Measurements from ENCODE around the gene SUCLA2. TPM values are rescaled to one million over a fixed set of nuclear protein-coding genes. Genes with fewer than 3 reads are reported as not detected.

The SUCLA2 gene
- total RNA-seq, 2 donors from 2014 or later: 60.5 to 71.4 TPM

DNA sequence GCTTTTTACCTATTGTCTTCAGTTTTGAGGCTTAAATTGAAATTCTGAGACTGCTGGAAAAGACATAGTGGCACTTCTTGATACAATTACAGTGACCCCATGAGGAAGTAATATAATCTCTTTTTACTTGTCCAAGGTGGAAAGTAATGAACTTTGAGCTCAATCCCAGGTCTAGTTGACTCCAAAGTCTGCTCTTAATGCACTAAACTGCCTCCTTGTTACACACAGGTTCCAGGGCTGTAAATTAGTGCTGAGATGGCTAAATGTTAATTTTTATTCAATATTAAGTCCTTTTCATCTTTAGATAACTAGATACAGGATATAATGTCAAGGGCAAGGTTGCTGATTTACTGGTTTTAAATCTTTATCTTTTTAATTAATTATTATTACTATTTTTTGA is 39.0 kb upstream of the SUCLA2 start:
- no peak overlapping the region for H3K9ac ChIP-seq (ENCODE audit: low read depth in 2 of 2, low read length in 2 of 2)
- H3K27me3 ChIP-seq: no peaks in the 10 kb centered on the region
- intact Hi-C loops (cut with DNase I): no loop called here
- H3K4me1 ChIP-seq: peaks cover 12% of the 10 kb centered on the region
- no peak overlapping the region for H3K4me3 ChIP-seq
- no peak for DNase-seq
- TF ChIP-seq, protein P1, sequence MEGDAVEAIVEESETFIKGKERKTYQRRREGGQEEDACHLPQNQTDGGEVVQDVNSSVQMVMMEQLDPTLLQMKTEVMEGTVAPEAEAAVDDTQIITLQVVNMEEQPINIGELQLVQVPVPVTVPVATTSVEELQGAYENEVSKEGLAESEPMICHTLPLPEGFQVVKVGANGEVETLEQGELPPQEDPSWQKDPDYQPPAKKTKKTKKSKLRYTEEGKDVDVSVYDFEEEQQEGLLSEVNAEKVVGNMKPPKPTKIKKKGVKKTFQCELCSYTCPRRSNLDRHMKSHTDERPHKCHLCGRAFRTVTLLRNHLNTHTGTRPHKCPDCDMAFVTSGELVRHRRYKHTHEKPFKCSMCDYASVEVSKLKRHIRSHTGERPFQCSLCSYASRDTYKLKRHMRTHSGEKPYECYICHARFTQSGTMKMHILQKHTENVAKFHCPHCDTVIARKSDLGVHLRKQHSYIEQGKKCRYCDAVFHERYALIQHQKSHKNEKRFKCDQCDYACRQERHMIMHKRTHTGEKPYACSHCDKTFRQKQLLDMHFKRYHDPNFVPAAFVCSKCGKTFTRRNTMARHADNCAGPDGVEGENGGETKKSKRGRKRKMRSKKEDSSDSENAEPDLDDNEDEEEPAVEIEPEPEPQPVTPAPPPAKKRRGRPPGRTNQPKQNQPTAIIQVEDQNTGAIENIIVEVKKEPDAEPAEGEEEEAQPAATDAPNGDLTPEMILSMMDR (IDR thresholded peaks at IDR 0.05): no peak
- H3K36me3 ChIP-seq: no peaks in the 10 kb centered on the region
- H3K27ac ChIP-seq: peak overlapping the region; percentile 57
- H3K9me3 ChIP-seq: no peaks in the 10 kb centered on the region

DNA sequence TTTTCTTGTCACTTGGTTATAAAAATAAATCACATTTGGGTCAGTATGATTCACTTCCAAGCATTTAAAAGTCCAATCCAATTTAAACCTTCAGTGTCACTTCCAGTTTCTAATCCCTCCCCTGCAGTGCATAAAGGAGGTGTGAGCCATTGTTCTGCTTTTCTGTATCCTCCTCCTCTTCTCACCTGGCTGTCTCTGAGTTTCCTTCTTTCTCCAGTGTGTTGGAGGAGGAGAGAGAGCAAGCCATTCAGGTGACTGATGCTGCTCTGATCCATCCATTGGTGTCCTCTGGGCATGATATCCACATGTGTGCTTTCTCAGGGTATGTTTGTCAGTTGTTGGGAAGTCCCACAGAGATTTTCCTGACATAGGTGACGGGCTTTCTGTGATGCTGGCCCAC is 37.7 kb upstream of the SUCLA2 start:
- H3K27me3 ChIP-seq: no peaks in the 10 kb centered on the region
- no peaks in the 10 kb centered on the region for H3K9me3 ChIP-seq
- TF ChIP-seq, protein P1 (IDR thresholded peaks at IDR 0.05): no peak
- peak overlapping the region in 1 of 2 donors; percentile 77 for H3K9ac ChIP-seq (ENCODE audit: low read depth in 2 of 2, low read length in 2 of 2)
- H3K4me1 ChIP-seq: peaks cover 9% of the 10 kb centered on the region
- DNase-seq: no peak
- H3K36me3 ChIP-seq: no peaks in the 10 kb centered on the region
- peak overlapping the region; percentile 93 for H3K27ac ChIP-seq
- H3K4me3 ChIP-seq: no peak overlapping the region
- intact Hi-C loops (cut with DNase I): loop anchor here (10.0 kb wide), 1 partner anchor 56 kb away; the partner anchor contains the start of gene MED4

DNA sequence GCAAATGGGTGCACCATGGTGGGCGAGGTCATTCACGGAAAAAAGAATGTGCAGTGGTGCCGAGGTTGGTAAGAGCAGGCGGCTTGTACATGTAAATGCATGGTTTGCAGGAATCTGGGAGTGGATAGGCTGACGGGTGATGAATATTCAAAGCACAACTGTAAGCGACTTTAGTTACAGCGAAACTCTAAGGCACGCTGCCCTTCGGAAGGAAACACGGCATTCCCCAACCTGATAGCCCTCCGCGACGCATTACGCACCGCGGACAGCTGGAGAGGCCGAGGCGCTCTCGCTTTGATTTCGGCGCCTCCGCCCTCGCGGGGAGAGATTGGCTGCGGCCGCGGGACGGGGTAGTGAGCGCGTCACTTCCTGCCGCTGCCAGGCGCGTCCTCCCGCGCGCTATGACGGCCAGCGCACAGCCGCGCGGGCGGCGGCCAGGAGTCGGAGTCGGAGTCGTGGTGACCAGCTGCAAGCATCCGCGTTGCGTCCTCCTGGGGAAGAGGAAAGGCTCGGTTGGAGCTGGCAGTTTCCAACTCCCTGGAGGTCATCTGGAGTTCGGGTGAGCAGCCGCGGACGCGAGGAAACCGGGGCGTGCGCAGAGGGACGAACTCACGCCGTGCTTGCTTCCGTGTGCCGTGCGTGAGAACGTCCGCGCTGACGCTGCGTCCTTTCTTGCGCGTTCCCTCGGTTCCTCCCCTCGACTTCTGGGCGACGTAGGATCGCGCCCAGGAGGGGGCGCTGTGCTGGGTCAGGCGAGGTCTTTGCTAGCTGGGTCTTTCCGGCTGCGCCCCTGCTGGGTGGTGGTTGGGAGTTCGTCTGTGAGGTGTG is 36.5 kb upstream of the SUCLA2 start, which contains the start of gene NUDT15:
Gene NUDT15 (plus strand): TSS at position 381 of the 828 bp plus-strand sequence. CDS start 21 bp downstream, at position 402.
- Histone ChIP-seq H3K4me3 (peak within 1 kb of the TSS; percentile 60), H3K36me3 (no peaks in the 10 kb centered on the region), H3K27me3 (no peaks in the 10 kb centered on the region), H3K9me3 (no peaks in the 10 kb centered on the region), H3K9ac (ENCODE audit: low read depth in 2 of 2, low read length in 2 of 2) (peak within 1 kb of the TSS; percentile 77 to 79), H3K27ac (peak within 1 kb of the TSS; percentile 93), H3K4me1 (peaks cover 5% of the 10 kb centered on the region)
- intact Hi-C loops (cut with DNase I): loop anchor here (10.0 kb wide), 1 partner anchor 57 kb away; the partner anchor contains the start of gene MED4
- DNase-seq: peak; percentile 94
- TF ChIP-seq, protein P1 (IDR thresholded peaks at IDR 0.05): peak; percentile 95

DNA sequence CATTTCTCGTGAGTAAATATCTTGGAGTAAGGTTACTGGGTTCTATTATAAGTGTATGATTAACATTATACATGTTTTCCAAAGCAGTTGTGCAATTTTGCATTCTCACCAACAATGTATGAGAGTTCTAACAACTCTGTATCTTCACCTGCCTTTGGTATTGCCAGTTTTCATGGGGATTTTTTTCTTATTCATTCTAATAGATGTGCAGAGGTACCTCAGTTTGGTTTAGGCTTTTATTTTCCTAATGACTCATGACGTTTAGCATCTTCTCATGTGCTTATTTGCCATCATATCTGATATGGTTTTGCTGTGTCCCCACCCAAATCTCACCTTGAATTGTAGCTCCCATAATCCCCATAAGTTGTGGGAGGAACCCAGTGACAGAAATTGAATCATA is 28.8 kb upstream of the SUCLA2 start:
- intact Hi-C loops (cut with DNase I): loop anchor here (10.0 kb wide), 1 partner anchor 65 kb away; the partner anchor contains the start of gene MED4
- no peaks in the 10 kb centered on the region for H3K36me3 ChIP-seq
- TF ChIP-seq, protein P1 (IDR thresholded peaks at IDR 0.05): no peak

DNA sequence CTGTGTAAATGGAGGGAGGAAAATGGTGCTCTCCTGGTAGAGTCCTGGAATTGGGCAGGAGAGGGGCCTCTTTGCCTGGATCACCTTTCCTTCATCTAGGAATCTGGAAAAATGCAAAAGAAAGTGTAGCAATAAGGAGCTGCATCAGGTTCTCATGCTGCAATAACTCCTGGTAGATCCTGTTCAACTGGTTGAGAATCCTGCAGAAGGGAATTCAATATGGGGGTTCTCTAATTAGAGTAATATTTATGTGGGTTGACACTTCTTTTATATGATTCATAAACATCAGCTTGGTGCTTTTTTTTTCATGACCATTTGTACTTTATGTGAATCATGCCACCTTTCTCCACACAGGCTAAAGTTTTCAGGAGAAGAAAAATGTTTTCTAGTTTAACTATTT is 27.0 kb upstream of the SUCLA2 start:
- no peaks in the 10 kb centered on the region for H3K36me3 ChIP-seq
- no peak overlapping the region for H3K27ac ChIP-seq
- no peaks in the 10 kb centered on the region for H3K27me3 ChIP-seq
- no peaks in the 10 kb centered on the region for H3K4me1 ChIP-seq
- H3K4me3 ChIP-seq: no peak overlapping the region
- no peaks in the 10 kb centered on the region for H3K9me3 ChIP-seq
- no peak for DNase-seq
- TF ChIP-seq, protein P1 (IDR thresholded peaks at IDR 0.05): no peak
- intact Hi-C loops (cut with DNase I): no loop called here
- no peak overlapping the region for H3K9ac ChIP-seq (ENCODE audit: low read depth in 2 of 2, low read length in 2 of 2)

More for the DNA sequence above, 28.8 kb upstream of the SUCLA2 start:
- no peak overlapping the region for H3K9ac ChIP-seq (ENCODE audit: low read depth in 2 of 2, low read length in 2 of 2)
- no peaks in the 10 kb centered on the region for H3K27me3 ChIP-seq
- H3K27ac ChIP-seq: no peak overlapping the region
- no peak overlapping the region for H3K4me3 ChIP-seq
- no peaks in the 10 kb centered on the region for H3K9me3 ChIP-seq
- H3K4me1 ChIP-seq: no peaks in the 10 kb centered on the region
- DNase-seq: no peak

Data from colonic mucosa (tissue), 4 donors.